Coronary artery (tissue), 2 donors: ENCODE data around the gene TASP1.
A peak's percentile ranks its signal among the peaks of the same experiment; 100 is the strongest.
"Not testable (repeated sequence)": the region's sequence is repeated elsewhere in the genome, so short reads cannot be mapped to it uniquely, and the experiment has no call there.

Source experiments
- DNase-seq: peaks from one replicate; pipeline ENCODE4 v3.0.0-alpha.2; 2017; ENCODE audit warnings: low spot score
- H3K27ac ChIP-seq, 2 donors: fragments of 200-600 bp; sonication (generic); one replicate each; pipeline ENCODE4 v1.5.1; 2016 to 2019
- H3K4me3 ChIP-seq: fragments of 200-600 bp; sonication (generic); 2 replicates; pipeline ENCODE4 v1.5.1; 2016; ENCODE audit warnings: mild to moderate bottlenecking, moderate library complexity
- CTCF ChIP-seq: fragments of 200-600 bp; sonication (generic); IDR thresholded peaks from one replicate; pipeline ENCODE4 v1.5.1; 2019; ENCODE audit warnings: antibody characterized with exemption

Gene TASP1

GRCh38 chr20:13494019-13494418 is 144.7 kb downstream of the TASP1 start:
- no peak for DNase-seq
- Histone ChIP-seq H3K4me3 (no peak overlapping the region), H3K27ac (no peak overlapping the region)
- TF ChIP-seq CTCF: no peak

DNA sequence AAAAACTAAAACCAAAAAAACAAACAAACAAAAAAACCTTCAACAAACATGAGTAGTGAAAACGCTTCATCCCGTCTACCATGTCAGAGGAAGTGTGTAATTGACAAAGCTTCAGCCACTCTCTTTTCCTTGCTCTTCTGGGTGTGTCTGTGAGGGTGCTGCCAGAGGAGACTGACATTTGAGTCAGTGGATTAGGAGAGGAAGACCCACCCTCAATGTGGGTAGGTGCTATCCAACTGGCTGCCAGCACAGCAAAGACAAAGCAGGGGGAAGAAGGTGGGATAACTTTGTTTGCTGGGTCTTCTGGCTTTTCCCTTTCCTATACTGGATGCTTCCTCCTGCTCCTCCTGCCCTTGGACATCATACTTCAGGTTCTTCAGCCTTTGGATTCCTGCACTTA is 145.6 kb downstream of the TASP1 start:
- no peak for DNase-seq
- TF ChIP-seq CTCF: no peak

DNA sequence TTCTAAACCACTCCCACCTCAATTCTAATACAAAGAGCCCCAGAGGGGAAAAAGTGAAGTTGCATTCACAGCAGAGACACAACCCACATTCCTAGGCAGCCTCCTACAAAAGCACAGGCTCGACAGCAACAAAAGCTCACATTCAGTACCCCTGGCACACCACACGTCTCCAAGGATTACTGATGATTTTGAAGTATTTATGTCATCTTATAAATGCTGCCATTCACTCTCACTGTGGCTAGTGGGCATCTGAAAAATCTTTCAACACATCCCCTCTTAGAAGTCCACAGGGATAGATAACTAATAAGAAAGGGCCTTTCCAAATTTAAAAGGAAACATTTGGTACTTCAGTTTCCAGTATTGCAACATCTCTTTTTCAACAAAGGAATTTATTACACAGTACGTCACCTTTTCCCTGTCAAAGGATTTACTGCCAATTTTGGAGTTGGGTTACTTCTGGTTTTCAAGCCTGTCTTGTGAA is 146.7 kb downstream of the TASP1 start:
- TF ChIP-seq CTCF: no peak
- DNase-seq: no peak
- Histone ChIP-seq H3K4me3 (no peak overlapping the region), H3K27ac (peak overlapping the region; percentile 21 to 30)

More for the DNA sequence above, 145.6 kb downstream of the TASP1 start:
- Histone ChIP-seq H3K27ac (no peak overlapping the region), H3K4me3 (no peak overlapping the region)

- no peak for DNase-seq
- TF ChIP-seq CTCF: no peak
- no peak overlapping the region for H3K27ac ChIP-seq
- no peak overlapping the region for H3K4me3 ChIP-seq
Measured at GRCh38 chr20:13487202-13487601, 151.5 kb downstream of the TASP1 start.

- H3K27ac ChIP-seq: no peak overlapping the region
- no peak overlapping the region for H3K4me3 ChIP-seq
- no peak for DNase-seq
- TF ChIP-seq CTCF: no peak
Measured at GRCh38 chr20:13486694-13487093, 152.0 kb downstream of the TASP1 start.

DNA sequence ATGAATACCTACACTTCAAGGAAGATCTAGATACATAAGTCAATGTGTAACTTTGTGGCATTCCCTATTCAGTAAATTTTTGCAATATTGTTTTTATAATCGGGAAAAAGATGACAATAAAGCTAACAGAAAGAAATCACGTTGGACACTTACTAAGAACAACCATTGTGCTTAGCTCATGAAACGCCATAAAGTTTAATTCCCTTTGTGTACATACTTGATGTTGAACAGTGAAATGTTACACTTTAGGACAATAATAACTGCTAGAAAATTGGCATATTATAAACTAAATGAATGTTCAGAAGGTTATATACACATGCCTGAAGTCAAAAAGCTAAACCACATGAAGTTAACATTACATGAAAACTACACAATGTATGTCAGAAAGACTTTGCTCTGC is 153.2 kb downstream of the TASP1 start:
- DNase-seq: no peak
- TF ChIP-seq CTCF: no peak
- H3K27ac ChIP-seq: no peak overlapping the region
- H3K4me3 ChIP-seq: no peak overlapping the region

DNA sequence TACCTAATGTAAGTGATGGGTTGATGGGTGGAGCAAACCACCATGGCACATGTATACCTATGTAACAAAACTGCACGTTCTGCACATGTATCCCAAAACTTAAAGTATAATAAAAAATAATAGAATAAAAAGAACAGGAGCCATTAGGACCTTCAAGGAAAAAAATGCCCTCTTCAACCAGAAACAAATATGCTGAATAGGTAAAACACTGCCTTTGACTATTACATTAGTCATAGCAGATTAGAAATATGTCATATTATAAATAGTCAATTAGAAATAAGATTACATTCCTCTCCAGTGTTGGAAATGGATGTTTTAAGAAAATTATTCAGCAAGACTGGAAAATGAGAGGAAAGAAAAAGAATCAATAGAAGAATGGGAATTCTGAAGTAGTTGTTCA is 153.7 kb downstream of the TASP1 start:
- H3K4me3 ChIP-seq, DNase-seq, H3K27ac ChIP-seq: not testable (repeated sequence)

- not testable (repeated sequence) for DNase-seq, H3K4me3 ChIP-seq, H3K27ac ChIP-seq
Measured at GRCh38 chr20:13483472-13483871, 155.3 kb downstream of the TASP1 start.
